ENCODE data around the gene TMTC2.
"Not testable (repeated sequence)": the region's sequence is repeated elsewhere in the genome, so short reads cannot be mapped to it uniquely, and the experiment has no call there.

The TMTC2 gene

DNA sequence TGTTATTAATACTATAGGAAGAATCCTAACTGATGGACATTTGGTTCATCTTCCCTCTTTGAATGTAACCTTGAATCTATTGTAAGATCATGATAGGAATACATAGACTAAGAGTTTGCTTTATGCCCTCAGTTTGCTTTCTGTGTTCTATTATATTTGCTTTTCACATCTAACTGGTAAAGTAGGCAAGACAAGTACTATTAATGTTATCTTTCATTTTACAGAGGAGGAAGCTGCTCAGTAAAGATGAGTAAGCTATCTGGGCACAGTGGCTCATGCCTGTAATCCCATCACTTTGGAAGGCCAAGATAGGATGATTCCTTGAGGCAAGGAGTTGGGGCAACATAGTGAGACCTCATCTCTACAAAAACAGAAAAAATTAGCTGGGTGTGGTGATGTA lies 103.0 kb downstream of the TMTC2 start:
- Histone ChIP-seq H3K4me3 (ENCODE audit: extremely low read depth, insufficient read depth, low read length, poor library complexity, severe bottlenecking) (no peak overlapping the region), H3K27ac (ENCODE audit: low read depth, low read length, severe bottlenecking) (no peak overlapping the region), H3K36me3 (ENCODE audit: control insufficient read depth, insufficient read depth, low read length) (no peaks in the 10 kb centered on the region), H3K4me1 (ENCODE audit: control insufficient read depth, insufficient read depth, low read length, poor library complexity, severe bottlenecking) (no peaks in the 10 kb centered on the region), H3K9me3 (ENCODE audit: control insufficient read depth, low read length) (no peaks in the 10 kb centered on the region)

DNA sequence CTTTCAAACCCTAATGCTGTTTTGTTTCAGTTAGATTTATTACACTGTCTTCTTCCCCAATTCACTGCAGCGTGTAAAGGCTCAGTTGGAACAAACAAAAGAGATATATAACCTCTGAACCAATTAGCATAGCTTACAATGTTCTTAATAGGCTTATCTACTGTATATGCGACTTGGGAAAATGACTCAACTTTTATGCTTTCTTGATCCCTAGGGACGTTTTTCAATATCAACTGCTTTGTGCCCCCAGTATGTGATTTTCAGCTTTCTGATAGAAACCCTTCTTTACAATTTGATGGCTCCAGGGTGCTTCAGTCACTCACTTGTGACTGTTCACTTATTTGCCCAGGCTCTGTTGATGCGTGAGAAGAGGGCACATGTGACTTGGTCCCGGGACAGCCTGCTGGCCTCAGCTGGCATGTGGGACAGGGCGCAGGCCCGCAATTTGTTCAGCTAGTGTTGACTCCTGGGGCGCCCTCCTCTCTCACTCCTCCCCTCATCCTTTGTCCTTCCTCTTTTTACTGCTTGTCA lies 107.1 kb downstream of the TMTC2 start:
- 50 to 81% methylated on average over 2 to 4 of the region's 8 CpGs for WGBS, 2 experiments (ENCODE audit: insufficient coverage in 2 of 2)
- Histone ChIP-seq H3K36me3 (ENCODE audit: control insufficient read depth, insufficient read depth, low read length) (no peaks in the 10 kb centered on the region), H3K27ac (ENCODE audit: low read depth, low read length, severe bottlenecking) (no peak overlapping the region), H3K4me1 (ENCODE audit: control insufficient read depth, insufficient read depth, low read length, poor library complexity, severe bottlenecking) (no peaks in the 10 kb centered on the region), H3K4me3 (ENCODE audit: extremely low read depth, insufficient read depth, low read length, poor library complexity, severe bottlenecking) (no peak overlapping the region), H3K9me3 (ENCODE audit: control insufficient read depth, low read length) (no peaks in the 10 kb centered on the region)

DNA sequence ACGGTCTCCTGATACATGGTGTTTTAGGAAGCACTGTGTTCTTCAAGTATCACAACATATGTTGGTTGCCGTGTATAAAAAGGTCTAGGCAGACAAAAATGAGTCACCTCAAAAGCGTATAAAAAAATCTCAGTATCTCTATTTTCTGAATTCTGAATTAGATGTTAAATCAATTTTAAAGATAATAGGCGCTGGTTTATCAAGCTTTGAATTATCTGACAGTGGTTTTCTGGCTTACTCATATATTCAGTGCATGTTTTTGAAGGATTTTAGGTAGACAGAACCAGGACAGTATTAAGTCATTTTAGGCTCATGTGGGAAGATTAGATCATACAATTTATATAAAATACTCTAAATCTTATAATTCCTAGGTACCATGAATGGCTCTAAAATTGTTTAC lies 110.8 kb downstream of the TMTC2 start:
- no peaks in the 10 kb centered on the region for H3K9me3 ChIP-seq (ENCODE audit: control insufficient read depth, low read length)
- H3K36me3 ChIP-seq (ENCODE audit: control insufficient read depth, insufficient read depth, low read length), result no peaks in the 10 kb centered on the region
- H3K4me3 ChIP-seq (ENCODE audit: extremely low read depth, insufficient read depth, low read length, poor library complexity, severe bottlenecking), result no peak overlapping the region
- H3K4me1 ChIP-seq (ENCODE audit: control insufficient read depth, insufficient read depth, low read length, poor library complexity, severe bottlenecking), result no peaks in the 10 kb centered on the region
- 82% methylated on average over 3 of the region's 4 CpGs; no CpG with 5 or more reads in 1 of the 2 experiments for WGBS, 2 experiments (ENCODE audit: insufficient coverage in 2 of 2)
- H3K27ac ChIP-seq (ENCODE audit: low read depth, low read length, severe bottlenecking), result no peak overlapping the region

DNA sequence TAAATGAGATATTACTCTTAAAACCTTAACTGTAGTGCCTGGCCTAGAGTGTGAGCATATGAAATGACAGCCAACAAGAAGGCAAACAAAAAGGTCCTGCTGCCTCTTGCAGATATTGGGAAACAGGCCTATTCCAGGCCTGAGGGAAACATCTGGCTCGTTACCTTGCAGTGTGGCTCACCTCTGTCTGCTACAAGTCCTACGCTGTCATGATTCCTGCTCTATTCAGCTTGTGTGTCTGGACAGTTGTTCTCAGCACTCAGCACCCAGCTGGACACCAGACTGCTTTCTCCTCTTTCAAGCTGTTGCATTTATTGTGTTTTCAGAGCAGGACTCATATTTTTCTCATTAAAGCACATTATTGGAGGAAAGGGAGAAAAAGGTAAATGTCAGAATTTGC lies 113.5 kb downstream of the TMTC2 start:
- no peak overlapping the region for H3K27ac ChIP-seq (ENCODE audit: low read depth, low read length, severe bottlenecking)
- WGBS, 2 experiments (ENCODE audit: insufficient coverage in 2 of 2), result 97 to 100% methylated on average over 2 of the region's 2 CpGs
- H3K4me3 ChIP-seq (ENCODE audit: extremely low read depth, insufficient read depth, low read length, poor library complexity, severe bottlenecking), result no peak overlapping the region
- no peaks in the 10 kb centered on the region for H3K9me3 ChIP-seq (ENCODE audit: control insufficient read depth, low read length)
- H3K36me3 ChIP-seq (ENCODE audit: control insufficient read depth, insufficient read depth, low read length), result no peaks in the 10 kb centered on the region
- no peaks in the 10 kb centered on the region for H3K4me1 ChIP-seq (ENCODE audit: control insufficient read depth, insufficient read depth, low read length, poor library complexity, severe bottlenecking)

DNA sequence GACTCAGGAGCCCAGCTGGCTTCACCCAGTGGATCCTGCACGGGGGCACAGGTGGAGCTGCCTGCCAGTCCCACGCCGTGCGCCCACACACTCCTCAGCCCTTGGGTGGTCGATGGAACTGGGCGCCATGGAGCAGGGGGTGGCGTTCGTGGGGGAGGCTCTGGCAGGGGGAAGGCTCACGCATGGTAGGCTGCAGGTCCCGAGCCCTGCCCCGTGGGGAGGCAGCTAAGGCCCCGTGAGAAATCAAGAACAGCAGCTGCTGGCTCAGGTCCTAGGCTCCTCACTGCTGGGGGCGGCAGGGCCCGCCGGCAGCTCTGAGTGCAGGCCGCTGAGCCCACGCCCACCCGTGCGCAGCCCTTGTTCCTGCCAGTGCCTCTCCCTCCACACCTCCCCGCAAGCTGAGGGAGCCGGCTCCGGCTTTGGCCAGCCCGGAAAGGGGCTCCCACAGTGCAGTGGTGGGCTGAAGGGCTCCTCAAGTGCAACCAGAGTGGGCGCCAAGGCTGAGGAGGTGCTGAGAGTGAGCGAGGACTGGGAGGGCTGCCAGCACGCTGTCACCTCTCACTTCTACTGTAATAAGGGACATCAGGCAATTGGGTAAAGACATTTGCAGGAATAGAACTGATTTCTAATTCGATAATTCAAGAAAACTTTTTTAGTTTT lies 115.4 kb downstream of the TMTC2 start:
- Histone ChIP-seq H3K27ac (ENCODE audit: low read depth, low read length, severe bottlenecking) (no peak overlapping the region), H3K36me3 (ENCODE audit: control insufficient read depth, insufficient read depth, low read length) (no peaks in the 10 kb centered on the region), H3K4me3 (ENCODE audit: extremely low read depth, insufficient read depth, low read length, poor library complexity, severe bottlenecking) (no peak overlapping the region), H3K9me3 (ENCODE audit: control insufficient read depth, low read length) (no peaks in the 10 kb centered on the region), H3K4me1 (ENCODE audit: control insufficient read depth, insufficient read depth, low read length, poor library complexity, severe bottlenecking) (no peaks in the 10 kb centered on the region)
- 97 to 99% methylated on average over 17 to 22 of the region's 27 CpGs for WGBS, 2 experiments (ENCODE audit: insufficient coverage in 2 of 2)

DNA sequence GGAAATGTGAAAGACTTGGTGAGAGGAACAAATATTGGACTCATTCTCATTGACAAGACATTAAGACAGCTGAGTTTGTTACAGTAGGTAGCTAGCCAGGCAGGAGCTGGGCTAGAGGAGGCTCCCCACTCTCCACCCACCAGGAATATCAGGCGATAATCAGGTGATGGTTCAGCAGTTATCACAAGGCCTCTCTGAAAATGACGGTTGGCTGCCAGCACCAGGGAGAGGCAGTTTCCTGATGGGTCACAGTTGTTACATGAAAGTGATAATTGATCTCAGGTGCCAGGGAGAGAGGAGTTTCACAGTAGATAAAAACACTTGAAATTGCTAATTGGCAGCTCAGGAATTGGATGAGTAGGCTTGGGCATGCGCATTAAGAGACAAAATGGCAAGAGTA lies 116.5 kb downstream of the TMTC2 start:
- Histone ChIP-seq H3K27ac (ENCODE audit: low read depth, low read length, severe bottlenecking) (no peak overlapping the region), H3K4me3 (ENCODE audit: extremely low read depth, insufficient read depth, low read length, poor library complexity, severe bottlenecking) (no peak overlapping the region), H3K9me3 (ENCODE audit: control insufficient read depth, low read length) (no peaks in the 10 kb centered on the region), H3K4me1 (ENCODE audit: control insufficient read depth, insufficient read depth, low read length, poor library complexity, severe bottlenecking) (no peaks in the 10 kb centered on the region), H3K36me3 (ENCODE audit: control insufficient read depth, insufficient read depth, low read length) (no peaks in the 10 kb centered on the region)
- WGBS, 2 experiments (ENCODE audit: insufficient coverage in 2 of 2), result 87 to 92% methylated on average over 2 to 3 of the region's 3 CpGs

DNA sequence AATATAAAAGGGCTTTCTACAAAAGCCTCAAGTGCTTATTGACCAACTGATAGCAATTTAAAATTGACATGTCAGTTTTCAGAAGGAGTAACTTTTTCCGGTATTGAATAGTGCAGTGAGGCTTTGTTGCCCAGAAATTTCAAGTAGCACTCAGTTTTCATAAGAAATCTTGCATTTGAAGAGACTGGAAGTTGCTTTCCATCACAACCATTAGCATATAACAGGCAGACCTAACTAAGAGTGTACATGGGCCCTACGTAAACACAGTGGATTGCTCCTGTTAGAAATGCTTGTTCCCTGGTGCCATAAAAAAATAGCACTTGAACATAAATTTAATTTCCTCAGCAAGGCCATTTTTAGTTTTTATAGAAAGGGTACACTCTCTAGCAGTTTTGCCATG lies 117.9 kb downstream of the TMTC2 start:
- no peaks in the 10 kb centered on the region for H3K9me3 ChIP-seq (ENCODE audit: control insufficient read depth, low read length)
- no peaks in the 10 kb centered on the region for H3K36me3 ChIP-seq (ENCODE audit: control insufficient read depth, insufficient read depth, low read length)
- 100% methylated on average over 1 of the region's 2 CpGs; no CpG with 5 or more reads in 1 of the 2 experiments for WGBS, 2 experiments (ENCODE audit: insufficient coverage in 2 of 2)
- H3K4me3 ChIP-seq (ENCODE audit: extremely low read depth, insufficient read depth, low read length, poor library complexity, severe bottlenecking), result no peak overlapping the region
- H3K27ac ChIP-seq (ENCODE audit: low read depth, low read length, severe bottlenecking), result no peak overlapping the region
- no peaks in the 10 kb centered on the region for H3K4me1 ChIP-seq (ENCODE audit: control insufficient read depth, insufficient read depth, low read length, poor library complexity, severe bottlenecking)

DNA sequence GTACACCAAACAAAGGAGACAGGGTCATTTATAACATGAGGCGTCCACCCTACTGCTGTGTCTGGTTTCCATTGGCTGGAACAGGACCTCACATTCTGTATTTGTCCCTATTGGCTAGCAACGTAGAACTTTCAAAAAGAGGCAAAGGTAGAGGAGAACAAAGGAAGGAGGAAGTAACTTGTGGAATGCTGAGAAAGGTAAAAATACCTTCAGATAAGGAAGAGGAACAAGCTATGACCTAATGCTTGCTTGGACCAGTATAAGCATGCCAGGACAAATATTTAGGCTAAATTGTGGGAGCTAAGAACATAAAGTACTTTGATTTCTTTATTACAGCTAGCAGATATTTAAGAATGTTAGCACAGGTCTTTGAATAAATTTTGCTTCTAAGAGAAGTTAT lies 118.3 kb downstream of the TMTC2 start:
- H3K27ac ChIP-seq (ENCODE audit: low read depth, low read length, severe bottlenecking); H3K9me3 ChIP-seq (ENCODE audit: control insufficient read depth, low read length); H3K36me3 ChIP-seq (ENCODE audit: control insufficient read depth, insufficient read depth, low read length); H3K4me1 ChIP-seq (ENCODE audit: control insufficient read depth, insufficient read depth, low read length, poor library complexity, severe bottlenecking); H3K4me3 ChIP-seq (ENCODE audit: extremely low read depth, insufficient read depth, low read length, poor library complexity, severe bottlenecking): not testable (repeated sequence)
- 83 to 85% methylated on average over 1 to 2 of the region's 2 CpGs for WGBS, 2 experiments (ENCODE audit: insufficient coverage in 2 of 2)

DNA sequence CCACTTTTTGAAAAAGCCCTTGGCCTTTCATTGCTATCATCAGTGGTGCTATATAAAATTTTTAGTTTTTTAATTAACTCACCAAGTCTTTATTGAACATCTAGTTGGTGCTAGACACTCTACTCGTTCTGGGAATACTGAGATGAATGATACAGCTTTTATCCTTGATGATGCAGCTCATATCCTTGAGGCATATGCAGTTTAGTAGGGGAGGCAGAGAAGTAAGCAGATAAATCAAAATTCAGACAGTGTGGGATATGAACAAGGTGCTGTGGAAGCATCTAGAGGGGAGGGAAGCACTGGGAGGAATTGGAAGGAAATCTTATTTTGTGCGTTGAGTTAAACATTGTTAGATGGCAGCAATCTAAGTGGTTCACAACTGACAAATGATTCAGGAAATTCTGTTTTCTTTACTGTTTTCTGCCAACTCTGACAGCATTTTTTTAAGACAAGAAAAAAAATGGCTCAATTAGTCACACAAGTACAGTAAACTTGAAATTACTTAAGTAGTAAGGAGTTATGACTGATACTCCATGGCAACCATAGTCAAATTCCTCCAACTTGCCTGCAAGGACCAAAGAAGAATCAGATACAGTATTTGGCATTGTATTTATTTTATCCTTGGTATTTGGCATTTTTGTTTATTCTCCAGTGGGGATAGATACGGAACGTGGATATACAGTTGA lies 119.2 kb downstream of the TMTC2 start:
- no peak overlapping the region for H3K4me3 ChIP-seq (ENCODE audit: extremely low read depth, insufficient read depth, low read length, poor library complexity, severe bottlenecking)
- WGBS, 2 experiments (ENCODE audit: insufficient coverage in 2 of 2), result 100% methylated on average over 2 to 4 of the region's 4 CpGs
- H3K4me1 ChIP-seq (ENCODE audit: control insufficient read depth, insufficient read depth, low read length, poor library complexity, severe bottlenecking), result no peaks in the 10 kb centered on the region
- no peak overlapping the region for H3K27ac ChIP-seq (ENCODE audit: low read depth, low read length, severe bottlenecking)
- H3K36me3 ChIP-seq (ENCODE audit: control insufficient read depth, insufficient read depth, low read length), result no peaks in the 10 kb centered on the region
- no peaks in the 10 kb centered on the region for H3K9me3 ChIP-seq (ENCODE audit: control insufficient read depth, low read length)

DNA sequence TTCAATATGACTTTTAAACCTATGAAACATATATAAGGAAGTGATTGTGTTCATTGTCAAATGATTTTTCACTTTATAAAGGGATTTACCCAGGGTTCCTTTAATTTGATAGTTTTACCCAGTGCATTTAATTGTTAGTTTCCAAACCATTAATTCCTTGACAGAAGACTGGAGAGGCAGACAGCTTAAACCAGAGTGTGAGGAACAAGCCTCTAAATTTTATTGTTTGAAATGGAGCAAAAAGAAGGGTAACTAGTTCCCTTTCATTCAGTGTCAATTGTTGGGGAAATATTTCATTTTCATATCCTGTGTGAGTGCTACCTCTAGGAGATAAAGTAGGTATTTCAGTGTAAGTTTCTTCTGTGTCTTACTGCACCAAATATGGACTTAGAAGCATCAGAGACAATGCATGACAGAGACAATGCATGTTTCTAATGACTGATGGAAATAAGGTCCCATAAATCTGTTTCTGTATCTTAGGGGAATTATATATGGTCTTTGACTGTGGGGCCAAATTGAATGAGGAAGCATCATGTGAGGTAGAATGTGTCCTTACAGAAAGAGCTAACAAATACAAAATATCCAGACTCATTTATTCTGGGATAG lies 120.5 kb downstream of the TMTC2 start:
- Histone ChIP-seq H3K36me3 (ENCODE audit: control insufficient read depth, insufficient read depth, low read length) (no peaks in the 10 kb centered on the region), H3K9me3 (ENCODE audit: control insufficient read depth, low read length) (no peaks in the 10 kb centered on the region), H3K4me3 (ENCODE audit: extremely low read depth, insufficient read depth, low read length, poor library complexity, severe bottlenecking) (no peak overlapping the region), H3K4me1 (ENCODE audit: control insufficient read depth, insufficient read depth, low read length, poor library complexity, severe bottlenecking) (no peaks in the 10 kb centered on the region), H3K27ac (ENCODE audit: low read depth, low read length, severe bottlenecking) (no peak overlapping the region)

DNA sequence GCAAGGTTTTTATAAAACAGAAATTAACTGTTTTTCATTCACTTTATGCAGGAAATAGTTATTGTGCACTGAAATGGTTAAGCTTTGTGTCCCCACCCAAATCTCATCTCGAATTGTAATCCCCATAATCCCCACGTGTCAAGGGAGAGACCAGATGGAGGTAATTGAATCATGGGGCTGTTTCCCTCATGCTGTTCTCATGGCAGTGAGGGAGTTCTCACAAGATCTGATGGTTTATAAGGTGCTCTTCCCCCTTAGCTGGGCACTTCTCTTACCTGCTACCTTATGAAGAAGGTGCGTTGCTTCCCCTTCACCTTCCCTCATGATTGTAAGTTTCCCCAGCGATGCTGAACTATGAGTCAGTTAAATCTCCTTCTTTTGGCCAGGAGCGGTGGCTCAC lies 123.9 kb downstream of the TMTC2 start:
- 90 to 100% methylated on average over 1 to 2 of the region's 5 CpGs for WGBS, 2 experiments (ENCODE audit: insufficient coverage in 2 of 2)
- H3K4me3 ChIP-seq (ENCODE audit: extremely low read depth, insufficient read depth, low read length, poor library complexity, severe bottlenecking), result no peak overlapping the region
- no peaks in the 10 kb centered on the region for H3K9me3 ChIP-seq (ENCODE audit: control insufficient read depth, low read length)
- H3K27ac ChIP-seq (ENCODE audit: low read depth, low read length, severe bottlenecking), result no peak overlapping the region
- H3K4me1 ChIP-seq (ENCODE audit: control insufficient read depth, insufficient read depth, low read length, poor library complexity, severe bottlenecking), result no peaks in the 10 kb centered on the region
- no peaks in the 10 kb centered on the region for H3K36me3 ChIP-seq (ENCODE audit: control insufficient read depth, insufficient read depth, low read length)

Measured in mesodermal cell (in vitro differentiated cells).